Uterus (tissue), 4 donors: ENCODE measurements around the gene RARRES1. TPM values are rescaled to one million over a fixed set of nuclear protein-coding genes. Genes with fewer than 3 reads are reported as not detected.

Source experiments
- DNase-seq, 2 donors: peaks; one replicate each; pipeline ENCODE4 v3.0.0-alpha.2; 2019 to 2020
- H3K27ac ChIP-seq, 2 donors: fragments of 200-600 bp; sonication (generic); 1 replicate in 1 of 2; 2 replicates in 1 of 2; pipeline ENCODE4 v1.5.1; 2016 to 2018
- H3K27me3 ChIP-seq, 2 donors: fragments of 200-600 bp; sonication (generic); one replicate each; pipeline ENCODE4 v1.5.1; 2018 to 2019; ENCODE audit warnings: control low read depth in 1 of 2
- H3K36me3 ChIP-seq, 2 donors: fragments of 200-600 bp; sonication (generic); one replicate each; pipeline ENCODE4 v1.5.1; 2019; ENCODE audit warnings: control low read depth in 1 of 2
- H3K4me1 ChIP-seq, 2 donors: fragments of 200-600 bp; sonication (generic); one replicate each; pipeline ENCODE4 v1.5.1; 2018 to 2019; ENCODE audit warnings: control low read depth in 1 of 2
- H3K4me3 ChIP-seq, 2 donors: fragments of 200-600 bp; sonication (generic); 1 replicate in 1 of 2; 2 replicates in 1 of 2; pipeline ENCODE4 v1.5.1; 2018 to 2019; ENCODE audit warnings: mild to moderate bottlenecking in 1 of 2
- H3K9me3 ChIP-seq, 2 donors: fragments of 200-600 bp; sonication (generic); one replicate each; pipeline ENCODE4 v1.5.1; 2019; ENCODE audit warnings: control low read depth in 1 of 2
- CTCF ChIP-seq, 4 experiments: fragments of 200-600 bp in 2 of 4; fragments of 450-650 bp in 2 of 4; sonication (generic) in 2 of 4; IDR thresholded peaks; one replicate each; pipeline ENCODE4 v1.5.1; 2016 to 2019; ENCODE audit warnings: antibody characterized with exemption in 4 of 4, mild to moderate bottlenecking in 2 of 4, moderate library complexity in 1 of 4
- POLR2A ChIP-seq, 2 donors: fragments of 450-650 bp; IDR thresholded peaks; one replicate each; pipeline ENCODE4 v1.6.1; 2016; ENCODE audit warnings: antibody characterized with exemption in 2 of 2, mild to moderate bottlenecking in 1 of 2, moderate library complexity in 1 of 2
- intact Hi-C: fragments of 100-400 bp; cut with DNase I; formaldehyde crosslinking; loops from one replicate; pipeline ENCODE4 v1.15.1; 2023; ENCODE audit warnings: low total_unique reads
- total RNA-seq, 4 donors: library from RNA; depleted of rRNA in 3 of 4; stranded (reverse); fragments of >200 nt in 3 of 4; gene quantifications; one replicate each; pipeline versions ENCODE4 v1.1.0 to v1.2.4, GENCODE V29; 2014 to 2023
- donor health status: DM: yes; HTN: yes; CAD: no.

The RARRES1 gene
- total RNA-seq, 4 donors from 2014 or later = 12.8 to 398 (median 50.5) TPM

GRCh38 chr3:158742871-158743663 is 10.8 kb upstream of the RARRES1 start:
- no peak for DNase-seq
- TF ChIP-seq POLR2A (IDR thresholded peaks at IDR 0.05) (no peak), CTCF (IDR thresholded peaks at IDR 0.05) (no peak)
- H3K4me3 ChIP-seq = no peak overlapping the region
- no peaks in the 10 kb centered on the region for H3K36me3 ChIP-seq
- H3K27me3 ChIP-seq = no peaks in the 10 kb centered on the region
- H3K9me3 ChIP-seq = no peaks in the 10 kb centered on the region
- intact Hi-C loops = no loop called here
- H3K4me1 ChIP-seq = no peaks in the 10 kb centered on the region
- H3K27ac ChIP-seq = no peak overlapping the region

- Histone ChIP-seq H3K9me3 (peaks cover 0 to 3% of the 10 kb centered on the region in 2 donors), H3K36me3 (no peaks in the 10 kb centered on the region), H3K27ac (no peak overlapping the region), H3K4me3 (no peak overlapping the region), H3K27me3 (no peaks in the 10 kb centered on the region), H3K4me1 (no peaks in the 10 kb centered on the region)
- TF ChIP-seq CTCF (IDR thresholded peaks at IDR 0.05) (no peak), POLR2A (IDR thresholded peaks at IDR 0.05) (no peak)
- DNase-seq = no peak
- intact Hi-C loops = no loop called here
Measured at GRCh38 chr3:158739661-158740060, 7.4 kb upstream of the RARRES1 start.

GRCh38 chr3:158739078-158739477 is 6.8 kb upstream of the RARRES1 start:
- Histone ChIP-seq H3K36me3 (no peaks in the 10 kb centered on the region), H3K9me3 (peaks cover 0 to 3% of the 10 kb centered on the region in 2 donors), H3K27me3 (no peaks in the 10 kb centered on the region), H3K4me3 (no peak overlapping the region), H3K27ac (no peak overlapping the region), H3K4me1 (no peaks in the 10 kb centered on the region)
- no peak for DNase-seq
- TF ChIP-seq POLR2A (IDR thresholded peaks at IDR 0.05) (no peak), CTCF (IDR thresholded peaks at IDR 0.05) (no peak)
- intact Hi-C loops = no loop called here

- no peak for DNase-seq
- Histone ChIP-seq H3K27me3 (no peaks in the 10 kb centered on the region), H3K4me1 (no peaks in the 10 kb centered on the region), H3K36me3 (no peaks in the 10 kb centered on the region), H3K9me3 (peaks cover 0 to 3% of the 10 kb centered on the region in 2 donors), H3K4me3 (no peak overlapping the region), H3K27ac (no peak overlapping the region)
- TF ChIP-seq CTCF (IDR thresholded peaks at IDR 0.05) (no peak), POLR2A (IDR thresholded peaks at IDR 0.05) (no peak)
- intact Hi-C loops = no loop called here
Measured at GRCh38 chr3:158738653-158739052, 6.4 kb upstream of the RARRES1 start.

GRCh38 chr3:158737976-158738615 is 5.8 kb upstream of the RARRES1 start:
- H3K36me3 ChIP-seq = no peaks in the 10 kb centered on the region
- peaks cover 0 to 3% of the 10 kb centered on the region in 2 donors for H3K9me3 ChIP-seq
- DNase-seq = no peak
- intact Hi-C loops = no loop called here
- TF ChIP-seq CTCF (IDR thresholded peaks at IDR 0.05) = no peak
- no peak for TF ChIP-seq POLR2A (IDR thresholded peaks at IDR 0.05)
- H3K27me3 ChIP-seq = no peaks in the 10 kb centered on the region
- H3K4me3 ChIP-seq = no peak overlapping the region
- no peaks in the 10 kb centered on the region for H3K4me1 ChIP-seq
- H3K27ac ChIP-seq = no peak overlapping the region
